ENCODE measurements around the gene EIF4ENIF1.
"Not testable (repeated sequence)": the region's sequence is repeated elsewhere in the genome, so short reads cannot be mapped to it uniquely, and the experiment has no call there.

The EIF4ENIF1 gene

DNA sequence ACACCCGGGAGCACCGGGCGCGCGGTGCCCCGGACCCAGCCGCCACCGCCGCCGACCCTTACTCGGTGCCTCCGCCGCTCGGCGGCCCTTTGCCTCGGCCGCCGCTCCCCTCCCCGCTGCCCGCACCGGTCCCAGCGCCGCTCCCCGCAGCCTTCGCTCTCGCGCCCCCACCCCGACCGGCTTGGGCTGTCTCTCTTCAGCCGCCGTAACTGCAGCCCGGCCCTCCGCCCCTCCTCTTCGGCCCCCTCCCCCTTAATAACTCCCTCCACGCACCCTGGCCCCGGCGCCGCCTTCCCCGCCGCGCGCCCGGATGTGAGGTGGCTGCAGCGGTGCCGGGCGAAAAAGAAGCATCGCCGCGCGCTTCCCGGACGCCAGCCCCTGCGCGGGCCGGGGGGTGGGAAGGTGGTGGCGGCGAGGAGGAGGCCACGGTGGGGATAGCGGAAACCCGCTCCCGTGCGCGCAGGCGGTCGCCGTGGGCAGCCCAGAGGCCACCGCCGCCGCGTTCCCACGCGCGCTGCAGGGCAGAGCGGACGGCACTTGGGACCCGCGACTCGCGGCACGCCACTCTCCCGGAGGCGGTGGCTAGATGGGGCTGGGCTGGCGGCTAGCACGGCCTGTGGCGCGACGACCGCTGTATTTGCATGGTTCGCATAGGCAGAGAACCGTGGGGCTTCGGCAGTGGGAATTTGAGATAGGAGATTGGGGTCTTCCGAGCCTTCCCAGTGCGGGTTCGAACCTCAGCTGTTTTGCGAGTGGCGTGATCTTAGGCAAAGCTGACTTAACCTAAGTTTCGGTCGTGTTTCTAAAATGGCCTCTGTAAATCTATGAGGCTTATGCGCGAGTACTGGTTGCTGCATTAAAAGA lies at the start of gene EIF4ENIF1:
EIF4ENIF1 (minus strand) TSS at position 211 of the 864 bp plus-strand sequence. CDS start 1,124 bp downstream, outside the sequence.
- peak; percentile 50 to 85 (median 67) for DNase-seq

GRCh38 chr22:31538815-31539214 lies 49.2 kb upstream of the EIF4ENIF1 start:
- no peak for DNase-seq

DNA sequence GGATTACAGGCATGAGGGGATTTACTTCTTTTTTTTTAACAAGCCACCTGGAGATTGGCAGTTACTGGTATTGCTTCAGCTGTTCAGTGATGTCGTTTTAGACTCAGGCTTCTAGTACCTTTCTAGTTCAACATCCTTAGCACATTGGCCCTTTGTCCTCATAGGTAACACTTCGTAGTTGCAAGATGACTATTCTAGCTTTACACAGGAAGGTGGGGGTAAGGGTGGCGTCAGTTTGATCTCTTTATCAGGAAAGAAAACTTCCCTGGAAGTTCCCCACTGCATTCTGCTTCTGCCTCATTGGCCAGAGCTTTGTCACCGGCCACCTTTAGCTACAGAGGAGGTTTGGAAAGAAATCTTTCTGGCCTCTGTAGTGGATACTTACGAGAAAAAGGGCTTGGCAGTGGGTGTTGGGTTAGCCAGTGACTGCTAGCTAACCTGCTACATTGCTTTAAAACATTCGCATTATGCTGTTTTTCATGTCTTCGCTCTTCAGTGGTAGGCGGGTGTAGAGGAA lies 47.4 kb upstream of the EIF4ENIF1 start:
- DNase-seq, result no peak

DNA sequence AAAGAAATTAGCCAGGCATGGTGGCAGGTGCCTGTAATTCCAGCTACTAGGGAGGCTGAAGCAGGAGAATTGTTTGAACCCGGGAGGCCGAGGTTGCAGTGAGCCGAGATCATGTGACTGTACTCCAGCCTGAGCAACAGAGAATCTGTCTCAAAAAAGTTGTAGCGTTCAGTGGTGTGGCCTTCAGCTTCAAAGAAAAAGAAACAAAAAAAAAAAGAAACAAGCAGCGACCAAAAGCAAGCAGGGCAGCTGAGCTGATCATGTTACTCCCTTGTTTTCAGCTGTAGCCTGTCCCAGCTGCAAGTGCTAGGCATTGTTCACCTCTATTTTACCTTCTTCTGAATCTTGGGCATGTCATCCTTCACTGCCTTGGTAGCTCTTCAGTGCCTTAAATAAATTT lies 43.7 kb upstream of the EIF4ENIF1 start:
- no peak for DNase-seq

GRCh38 chr22:31532060-31532459 lies 42.4 kb upstream of the EIF4ENIF1 start:
- no peak for DNase-seq

DNA sequence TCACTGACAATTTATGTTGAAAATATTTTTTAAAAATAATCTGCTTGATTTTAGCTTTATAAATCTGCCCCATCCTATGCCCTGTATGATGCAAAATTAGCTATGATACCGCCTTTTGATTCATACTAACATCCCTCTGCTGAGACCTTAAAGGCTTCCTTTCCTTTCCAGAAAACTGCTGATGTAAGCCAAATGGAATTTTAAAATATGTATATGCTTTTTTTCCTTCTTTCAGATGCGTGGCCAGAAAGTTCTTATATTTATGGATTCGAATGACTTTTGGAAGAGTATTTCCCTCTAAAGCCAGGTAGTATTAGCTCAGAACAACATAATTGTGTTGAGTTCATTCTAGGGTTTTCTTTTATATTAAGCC lies 41.2 kb upstream of the EIF4ENIF1 start:
- no peak for DNase-seq

DNA sequence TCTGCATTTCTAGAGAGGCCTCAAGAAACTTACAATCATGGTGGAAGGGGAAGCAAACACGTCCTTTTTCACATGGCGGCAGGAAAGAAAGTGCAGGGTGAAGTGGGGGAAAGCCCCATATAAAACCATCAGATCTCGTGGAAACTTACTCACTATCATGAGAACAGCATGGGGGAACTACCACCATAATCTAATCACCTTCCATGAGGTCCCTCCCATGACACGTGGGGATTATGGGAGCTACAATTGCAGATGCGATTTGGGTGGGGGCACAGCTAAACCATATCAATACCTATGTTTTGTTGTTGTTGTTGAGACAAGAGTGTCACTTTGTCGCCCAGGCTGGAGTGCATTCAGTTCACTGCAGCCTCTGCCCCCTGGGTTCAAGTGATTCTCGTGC lies 36.6 kb upstream of the EIF4ENIF1 start:
- no peak for DNase-seq

DNA sequence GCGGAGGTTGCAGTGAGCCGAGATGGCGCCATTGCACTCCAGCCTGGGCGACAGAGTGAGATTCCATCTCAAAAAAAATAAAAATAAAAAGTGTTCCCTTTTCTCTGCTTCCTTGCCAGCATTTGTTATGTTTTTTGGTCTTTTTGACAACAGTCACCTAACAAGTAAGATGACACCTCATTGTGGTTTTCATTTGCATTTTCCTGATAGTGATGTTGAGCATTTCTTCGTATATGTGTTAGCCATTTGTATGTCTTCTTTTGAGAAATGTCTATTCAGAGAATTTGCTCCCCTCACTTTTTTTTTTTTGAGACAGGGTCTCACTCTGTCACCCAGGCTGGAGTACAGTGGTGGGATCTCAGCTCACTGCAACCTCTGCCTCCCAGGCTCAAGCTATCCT lies 34.5 kb upstream of the EIF4ENIF1 start:
- DNase-seq, result not testable (repeated sequence)

- no peak for DNase-seq
Measured at GRCh38 chr22:31520051-31520450, 30.4 kb upstream of the EIF4ENIF1 start.

DNA sequence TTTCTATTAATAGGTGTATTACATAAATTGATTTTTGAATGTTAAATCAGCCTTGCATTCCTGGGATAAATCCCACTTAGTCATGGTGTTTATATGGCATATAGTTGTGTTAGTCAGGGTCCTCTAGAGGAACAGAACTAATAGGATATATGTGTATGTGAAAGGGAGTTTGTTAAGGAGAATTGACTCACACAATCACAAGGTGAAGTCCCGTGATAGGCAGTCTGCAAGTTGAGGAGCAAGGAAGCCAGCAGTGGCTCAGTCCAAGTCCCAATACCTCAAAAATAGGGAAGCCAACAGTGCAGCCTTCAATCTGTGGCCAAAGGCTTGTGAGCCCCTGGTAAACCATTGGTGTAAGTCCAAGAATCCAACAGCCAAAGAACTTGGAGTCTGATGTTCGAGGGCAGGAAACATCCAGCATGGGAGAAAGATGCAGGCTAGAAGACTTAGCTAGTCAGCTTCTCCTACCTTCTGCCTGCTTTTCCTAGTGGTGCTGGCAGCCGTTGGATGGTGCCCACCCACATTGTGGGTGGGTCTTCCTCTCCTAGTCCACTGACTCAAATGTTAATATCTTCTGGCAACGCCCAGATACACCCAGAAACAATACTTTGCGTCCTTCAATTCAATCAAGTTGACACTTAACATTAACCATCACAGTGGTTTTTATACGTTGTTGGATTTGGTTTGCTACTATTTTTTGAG lies 19.6 kb upstream of the EIF4ENIF1 start:
- no peak for DNase-seq

DNA sequence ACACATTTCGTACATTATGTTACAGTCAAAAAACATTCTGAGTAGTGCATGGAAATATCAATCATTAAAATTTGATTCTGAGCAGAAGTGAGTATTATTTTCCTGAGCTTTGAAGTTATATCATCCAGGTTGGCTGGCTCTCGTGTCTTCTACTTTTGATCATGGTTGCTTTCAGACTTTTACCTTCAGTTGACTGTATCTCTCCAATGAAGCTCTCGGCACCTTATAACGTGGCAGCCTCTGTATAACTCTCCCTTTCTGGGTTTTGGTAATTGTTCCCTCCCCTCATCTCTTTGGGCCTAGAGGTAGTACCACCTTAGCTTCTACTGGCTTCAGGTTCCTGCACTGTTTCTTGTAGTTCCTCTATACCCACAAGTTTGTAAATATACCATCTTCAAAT lies 18.9 kb upstream of the EIF4ENIF1 start:
- no peak for DNase-seq

GRCh38 chr22:31507517-31507916 lies 17.9 kb upstream of the EIF4ENIF1 start:
- DNase-seq, result not testable (repeated sequence)

GRCh38 chr22:31504282-31504681 lies 14.6 kb upstream of the EIF4ENIF1 start:
- DNase-seq, result no peak

- DNase-seq, result no peak
Measured at GRCh38 chr22:31503211-31503964, 13.7 kb upstream of the EIF4ENIF1 start.

GRCh38 chr22:31501738-31502137 lies 12.1 kb upstream of the EIF4ENIF1 start:
- DNase-seq, result no peak

GRCh38 chr22:31497148-31497938 lies 7.7 kb upstream of the EIF4ENIF1 start:
- no peak for DNase-seq

GRCh38 chr22:31496735-31497146 lies 7.1 kb upstream of the EIF4ENIF1 start:
- DNase-seq, result peak in 3 of 4 experiments; percentile 16 to 55 (median 34)

- DNase-seq, result peak; percentile 86 to 97 (median 90)
Measured at GRCh38 chr22:31496007-31496734, 6.5 kb upstream of the EIF4ENIF1 start, which contains the start of gene SFI1. TSS of gene SFI1 (plus strand) at chr22:31496536. CDS start at chr22:31508285, 11,749 bp downstream.

- no peak for DNase-seq
Measured at GRCh38 chr22:31495343-31495742, 5.7 kb upstream of the EIF4ENIF1 start.

GRCh38 chr22:31493355-31493754 lies 3.7 kb upstream of the EIF4ENIF1 start:
- not testable (repeated sequence) for DNase-seq

DNA sequence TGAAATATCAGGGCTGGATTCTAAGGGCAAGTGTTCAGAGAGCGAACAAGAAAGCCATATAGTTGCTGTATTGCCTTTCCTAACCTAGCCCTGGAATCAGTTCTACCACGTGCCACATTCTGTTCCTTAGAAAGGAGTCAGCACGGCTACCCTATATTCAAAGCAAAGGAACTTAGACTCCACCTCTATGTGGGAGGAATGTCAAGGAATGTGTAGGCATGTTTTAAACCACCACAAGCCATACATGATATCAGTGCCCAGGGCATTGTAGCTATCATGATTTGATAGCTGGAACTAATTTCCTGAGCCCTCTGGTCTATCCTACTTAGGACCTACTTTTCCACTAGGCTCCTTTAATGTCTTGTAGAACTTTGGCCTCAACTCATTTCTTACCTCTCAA lies 2.5 kb upstream of the EIF4ENIF1 start:
- no peak for DNase-seq

Data from activated naive CD4-positive, alpha-beta T cell (primary cell).